A549 (cell line): ENCODE measurements around the gene FER. TPM values are rescaled to one million over a fixed set of nuclear protein-coding genes. Genes with fewer than 3 reads are reported as not detected.
A peak's percentile ranks its signal among the peaks of the same experiment; 100 is the strongest.

Experiments used
- ATAC-seq, 2 experiments: fragments of 200-7000 bp in 1 of 2; fragments of >200 bp in 1 of 2; cut with Nextera tagmentation in 1 of 2; cut with Tn5 transposase in 1 of 2; 3 replicates each; pipeline versions ENCODE4 v1.8.0 to v1.9.1; 2018 to 2020; ENCODE audit warnings: mild to moderate bottlenecking in 1 of 2, moderate library complexity in 1 of 2
- CTCF ChIA-PET: fragments of 300-600 bp; sonication (Branson Sonifier 250); formaldehyde crosslinking; extraction: SDS; loops from one replicate; lab custom pipeline; 2021; ENCODE audit warnings: antibody characterized with exemption, inconsistent platforms; lab: Yijun Ruan, JAX
- POLR2A ChIA-PET: fragments of 350-600 bp; formaldehyde crosslinking; extraction: SDS; loops from one replicate; lab custom pipeline; 2021; ENCODE audit warnings: antibody characterized with exemption, inconsistent platforms; lab: Yijun Ruan, JAX
- DNase-seq, 2 experiments: peaks; one replicate each; pipeline versions ENCODE4 v3.0.0 to v3.0.0-alpha.2; 2011 to 2016; ENCODE audit warnings: low read depth in 1 of 2, low spot score in 1 of 2
- FAIRE-seq: peaks from 2 replicates; lab custom pipeline; 2011; peaks lifted over from hg19 to GRCh38; lab: Jason Lieb, UNC
- H3K27ac ChIP-seq, 2 experiments: fragments of >200 bp; sonication (Bioruptor Twin); formaldehyde crosslinking; 3 replicates each; pipeline ENCODE4 v1.5.1; 2016 to 2017
- H3K4me1 ChIP-seq: fragments of >200 bp; sonication (Bioruptor Twin); formaldehyde crosslinking; 3 replicates; pipeline ENCODE4 v1.6.1; 2016
- H3K4me2 ChIP-seq: fragments of >200 bp; sonication (Bioruptor Twin); formaldehyde crosslinking; 3 replicates; pipeline ENCODE4 v1.6.1; 2016
- H3K4me3 ChIP-seq: fragments of >200 bp; sonication (Bioruptor Twin); formaldehyde crosslinking; 3 replicates; pipeline ENCODE4 v1.5.1; 2016
- H3K9me3 ChIP-seq: fragments of >200 bp; sonication (Bioruptor Twin); formaldehyde crosslinking; 3 replicates; pipeline ENCODE4 v1.6.1; 2016
- CBX8 ChIP-seq: fragments of 200-600 bp; sonication (generic); IDR thresholded peaks from 2 replicates; pipeline ENCODE4 v1.6.1; 2016
- CEBPB ChIP-seq, 2 experiments: fragments of >200 bp in 1 of 2; sonication (Bioruptor Twin) in 1 of 2; formaldehyde crosslinking in 1 of 2; IDR thresholded peaks; 2 replicates each; pipeline ENCODE4 v1.6.1; 2012 to 2016
- EHF ChIP-seq: fragments of 250-450 bp; sonication (Bioruptor Pico); IDR thresholded peaks from 2 replicates; pipeline ENCODE4 v1.5.0; 2020; ENCODE audit warnings: mild to moderate bottlenecking
- ESRRA ChIP-seq: fragments of 150-350 bp; IDR thresholded peaks from 2 replicates; pipeline ENCODE4 v1.6.1; 2014; ENCODE audit warnings: mild to moderate bottlenecking, low read length, borderline replicate concordance
- FOSL2 ChIP-seq, 2 experiments: fragments of 450-650 bp in 1 of 2; fragments of >200 bp in 1 of 2; sonication (Bioruptor Twin) in 1 of 2; formaldehyde crosslinking; IDR thresholded peaks; 2 replicates each; pipeline versions ENCODE4 v1.5.0 to v1.6.1; 2016 to 2020; ENCODE audit warnings: mild to moderate bottlenecking in 1 of 2, moderate library complexity in 1 of 2
- HEYL ChIP-seq: fragments of 250-450 bp; sonication (Bioruptor Pico); IDR thresholded peaks from 2 replicates; pipeline ENCODE4 v1.8.0; 2021; ENCODE audit warnings: mild to moderate bottlenecking, moderate library complexity
- HOXB5 ChIP-seq: fragments of 250-450 bp; sonication (Bioruptor Pico); IDR thresholded peaks from 2 replicates; pipeline ENCODE4 v1.5.0; 2020; ENCODE audit warnings: mild to moderate bottlenecking, moderate library complexity
- JUN ChIP-seq, 2 experiments: fragments of >200 bp; sonication (Bioruptor Twin); formaldehyde crosslinking; IDR thresholded peaks; 2 replicates in 1 of 2; 3 replicates in 1 of 2; pipeline ENCODE4 v1.6.1; 2016 to 2017
- NFE2L2 ChIP-seq: fragments of 150-350 bp; conservative IDR thresholded peaks from 2 replicates; pipeline ENCODE4 v1.6.1; 2014; ENCODE audit warnings: low read length
- NPAS2 ChIP-seq: fragments of 250-450 bp; sonication (Bioruptor Pico); IDR thresholded peaks from 2 replicates; pipeline ENCODE4 v1.8.0; 2022; ENCODE audit warnings: mild to moderate bottlenecking, moderate library complexity, borderline replicate concordance
- RNF2 ChIP-seq: fragments of 200-600 bp; sonication (generic); IDR thresholded peaks from 2 replicates; pipeline ENCODE4 v1.6.1; 2016; ENCODE audit warnings: low read depth, mild to moderate bottlenecking, antibody characterized with exemption, moderate library complexity, borderline replicate concordance
- TFCP2L1 ChIP-seq: fragments of 250-450 bp; sonication (Bioruptor Pico); IDR thresholded peaks from 2 replicates; pipeline ENCODE4 v1.5.0; 2021; ENCODE audit warnings: mild to moderate bottlenecking
- ZFP36 ChIP-seq: fragments of 450-650 bp; IDR thresholded peaks from 2 replicates; pipeline ENCODE4 v1.6.1; 2014; ENCODE audit warnings: borderline replicate concordance; ENCODE audit not compliant: partially characterized antibody
- ZNF302 ChIP-seq: fragments of 250-450 bp; sonication (Bioruptor Pico); IDR thresholded peaks from 2 replicates; pipeline ENCODE4 v1.9.0; 2021; ENCODE audit warnings: inconsistent platforms, mild to moderate bottlenecking, moderate library complexity
- ZSCAN20 ChIP-seq: fragments of 250-450 bp; sonication (Bioruptor Pico); IDR thresholded peaks from 2 replicates; pipeline ENCODE4 v1.8.0; 2022; ENCODE audit warnings: mild to moderate bottlenecking, moderate library complexity
- WGBS: methylation state at CpG from one replicate; pipeline ENCODE4 v1.1.6; 2017; ENCODE audit errors: missing lambda C conversion rate; 5-methylcytosine and 5-hydroxymethylcytosine counted together
- polyA plus RNA-seq, 4 experiments: library from polyadenylated mRNA; depleted of rRNA in 3 of 4; stranded (reverse); fragments of >200 nt; fragmentation: RNase III in 1 of 4; extraction: RNeasy Plus Mini Kit Qiagen cat#74134 plus additional on column Dnase treatment in 1 of 4; gene quantifications; 2 replicates in 3 of 4; 3 replicates in 1 of 4; pipeline ENCODE4 v1.2.3, GENCODE V29; 2011 to 2017
- TF ChIP-seq, protein P1 (sequence below): fragments of 450-650 bp; IDR thresholded peaks from 2 replicates; pipeline ENCODE4 v1.6.1; 2014; ENCODE audit warnings: antibody characterized with exemption
- TF ChIP-seq, protein P2 (sequence below): fragments of >200 bp; sonication (Bioruptor Twin); formaldehyde crosslinking; IDR thresholded peaks from 3 replicates; pipeline ENCODE4 v1.6.1; 2016
- TF ChIP-seq, protein P3 (sequence below): fragments of >200 bp; sonication (Bioruptor Twin); formaldehyde crosslinking; IDR thresholded peaks from 3 replicates; pipeline ENCODE4 v1.5.1; 2016
- TF ChIP-seq, protein P4 (sequence below): fragments of 150-350 bp; IDR thresholded peaks from 2 replicates; pipeline ENCODE4 v1.6.1; 2014; ENCODE audit warnings: low read depth, mild to moderate bottlenecking, low read length
- TF ChIP-seq, protein P5 (sequence below): fragments of 250-450 bp; sonication (Bioruptor Pico); IDR thresholded peaks from 2 replicates; pipeline ENCODE4 v1.5.0; 2021; ENCODE audit warnings: mild to moderate bottlenecking, moderate library complexity, borderline replicate concordance

The FER gene
- polyA plus RNA-seq, 2 of the 4 experiments (the other 2 are of a cell fraction): 3.6 to 12.3 TPM

DNA sequence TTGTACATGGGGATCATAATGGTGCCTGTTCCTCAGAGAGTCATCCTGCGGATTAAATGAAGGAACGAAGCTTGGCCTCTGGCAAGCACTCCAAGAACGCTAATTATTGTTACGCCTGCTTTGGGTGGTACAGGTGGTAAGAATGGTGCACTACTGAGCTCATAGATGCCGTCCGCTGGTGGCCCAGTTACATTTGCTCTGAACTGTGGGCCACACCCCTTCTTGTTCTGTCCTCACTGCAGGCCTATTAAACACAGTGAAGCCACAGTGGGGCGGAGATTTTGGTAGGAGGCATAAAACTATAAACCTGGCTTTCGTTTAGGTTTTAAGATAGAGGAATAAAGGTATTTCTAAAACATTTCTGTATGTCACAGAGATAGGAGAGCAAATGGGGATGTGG, 40.6 kb upstream of the FER start:
- no peaks in the 10 kb centered on the region for H3K4me1 ChIP-seq
- FAIRE-seq: no peak
- no peak for ATAC-seq
- no peak overlapping the region for H3K4me2 ChIP-seq
- no peak for DNase-seq
- POLR2A ChIA-PET: no interaction called here
- H3K27ac ChIP-seq: no peak overlapping the region
- H3K9me3 ChIP-seq: no peaks in the 10 kb centered on the region
- WGBS: 68% methylated on average over 8 of the region's 8 CpGs
- TF ChIP-seq, protein P1, sequence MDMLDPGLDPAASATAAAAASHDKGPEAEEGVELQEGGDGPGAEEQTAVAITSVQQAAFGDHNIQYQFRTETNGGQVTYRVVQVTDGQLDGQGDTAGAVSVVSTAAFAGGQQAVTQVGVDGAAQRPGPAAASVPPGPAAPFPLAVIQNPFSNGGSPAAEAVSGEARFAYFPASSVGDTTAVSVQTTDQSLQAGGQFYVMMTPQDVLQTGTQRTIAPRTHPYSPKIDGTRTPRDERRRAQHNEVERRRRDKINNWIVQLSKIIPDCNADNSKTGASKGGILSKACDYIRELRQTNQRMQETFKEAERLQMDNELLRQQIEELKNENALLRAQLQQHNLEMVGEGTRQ: no peak
- TF ChIP-seq FOSL2 (IDR thresholded peaks at IDR 0.05) (no peak), FOSL2 (CRISPR knock-in tag; IDR thresholded peaks at IDR 0.05) (no peak)
- no peak overlapping the region for H3K4me3 ChIP-seq
- CTCF ChIA-PET: interaction anchor here (1.5 kb wide), 1 partner anchor 10 kb away, joined by 4 read pairs; no protein-coding TSS in a partner anchor

DNA sequence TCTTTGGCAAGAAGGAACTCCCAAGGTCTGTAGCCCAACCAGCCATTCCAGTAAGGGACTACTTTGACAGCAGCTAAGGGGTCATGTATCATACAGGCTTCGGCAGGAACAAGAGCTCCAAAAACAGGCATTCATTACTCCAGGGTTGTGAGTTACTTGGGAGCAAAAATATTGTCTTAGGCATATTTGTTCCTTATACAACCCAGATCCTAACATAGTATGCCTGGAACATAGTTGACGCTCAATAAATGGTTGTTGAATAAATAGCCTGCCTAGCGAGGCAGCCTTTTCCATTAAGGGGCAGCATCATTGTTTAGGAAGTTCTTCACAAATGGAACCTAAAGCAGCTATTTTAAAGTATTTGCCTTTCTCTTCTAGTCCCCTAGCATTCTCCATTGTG, 35.8 kb upstream of the FER start:
- WGBS: 49% methylated on average over 3 of the region's 3 CpGs
- CTCF ChIA-PET: interaction anchor here (1.0 to 1.6 kb wide), 2 partner anchors 10 to 743 kb away, joined by 3 to 4 read pairs; no protein-coding TSS in a partner anchor
- no peak overlapping the region for H3K4me3 ChIP-seq
- ATAC-seq: no peak
- POLR2A ChIA-PET: interaction anchor here (0.9 kb wide), 1 partner anchor 16 kb away, joined by 3 read pairs; no protein-coding TSS in a partner anchor
- no peak overlapping the region for H3K27ac ChIP-seq
- no peak for DNase-seq
- no peak overlapping the region for H3K4me2 ChIP-seq
- TF ChIP-seq ZSCAN20 (no peak), ZFP36 (peak; percentile 12), CBX8 (peak; percentile 89), RNF2 (peak; percentile 96)
- TF ChIP-seq, all 56 proteins: peak for 3
- H3K9me3 ChIP-seq: no peaks in the 10 kb centered on the region
- no peaks in the 10 kb centered on the region for H3K4me1 ChIP-seq
- no peak for FAIRE-seq

DNA sequence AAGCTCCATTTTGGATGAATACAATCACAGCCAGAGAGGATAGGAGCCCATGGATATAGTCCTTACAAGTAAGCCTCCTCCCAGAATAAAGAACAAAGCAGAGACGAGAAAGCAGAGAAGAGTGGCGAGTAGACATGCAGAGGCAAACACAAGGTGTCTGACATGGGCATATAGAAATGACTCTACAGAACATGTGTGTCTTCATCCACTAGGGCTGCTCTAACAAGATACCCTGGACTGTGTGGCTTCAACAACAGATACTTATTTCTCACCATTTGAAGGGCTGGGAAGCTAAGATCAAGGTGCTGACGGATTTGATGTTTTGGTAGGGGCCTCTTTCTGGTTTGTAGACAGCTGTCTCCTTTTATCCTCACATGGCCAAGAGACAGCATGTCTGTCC, 32.3 kb upstream of the FER start:
- ChIA-PET CTCF (interaction anchor here (1.6 kb wide), 1 partner anchor 12 kb away, joined by 4 read pairs; no protein-coding TSS in a partner anchor), POLR2A (no interaction called here)
- peak in 1 of 2 experiments; percentile 6 for DNase-seq
- no peak for FAIRE-seq
- Histone ChIP-seq H3K9me3 (no peaks in the 10 kb centered on the region), H3K27ac (no peak overlapping the region), H3K4me2 (no peak overlapping the region), H3K4me1 (no peaks in the 10 kb centered on the region), H3K4me3 (no peak overlapping the region)
- ATAC-seq: peak; percentile 71 to 82
- 71% methylated on average over 3 of the region's 3 CpGs for WGBS
- TF ChIP-seq ZNF302 (CRISPR knock-in tag) (no peak), HOXB5 (CRISPR knock-in tag) (no peak), CBX8 (no peak), NPAS2 (CRISPR knock-in tag) (no peak), ZSCAN20 (no peak), ESRRA (no peak), JUN (IDR thresholded peaks at IDR 0.05) (no peak), EHF (CRISPR knock-in tag) (no peak), NFE2L2 (no peak), CEBPB (IDR thresholded peaks at IDR 0.05) (no peak), HEYL (CRISPR knock-in tag) (no peak), TFCP2L1 (CRISPR knock-in tag) (no peak)
- TF ChIP-seq, protein P2, sequence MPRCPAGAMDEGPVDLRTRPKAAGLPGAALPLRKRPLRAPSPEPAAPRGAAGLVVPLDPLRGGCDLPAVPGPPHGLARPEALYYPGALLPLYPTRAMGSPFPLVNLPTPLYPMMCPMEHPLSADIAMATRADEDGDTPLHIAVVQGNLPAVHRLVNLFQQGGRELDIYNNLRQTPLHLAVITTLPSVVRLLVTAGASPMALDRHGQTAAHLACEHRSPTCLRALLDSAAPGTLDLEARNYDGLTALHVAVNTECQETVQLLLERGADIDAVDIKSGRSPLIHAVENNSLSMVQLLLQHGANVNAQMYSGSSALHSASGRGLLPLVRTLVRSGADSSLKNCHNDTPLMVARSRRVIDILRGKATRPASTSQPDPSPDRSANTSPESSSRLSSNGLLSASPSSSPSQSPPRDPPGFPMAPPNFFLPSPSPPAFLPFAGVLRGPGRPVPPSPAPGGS: no peak
- TF ChIP-seq, protein P3, sequence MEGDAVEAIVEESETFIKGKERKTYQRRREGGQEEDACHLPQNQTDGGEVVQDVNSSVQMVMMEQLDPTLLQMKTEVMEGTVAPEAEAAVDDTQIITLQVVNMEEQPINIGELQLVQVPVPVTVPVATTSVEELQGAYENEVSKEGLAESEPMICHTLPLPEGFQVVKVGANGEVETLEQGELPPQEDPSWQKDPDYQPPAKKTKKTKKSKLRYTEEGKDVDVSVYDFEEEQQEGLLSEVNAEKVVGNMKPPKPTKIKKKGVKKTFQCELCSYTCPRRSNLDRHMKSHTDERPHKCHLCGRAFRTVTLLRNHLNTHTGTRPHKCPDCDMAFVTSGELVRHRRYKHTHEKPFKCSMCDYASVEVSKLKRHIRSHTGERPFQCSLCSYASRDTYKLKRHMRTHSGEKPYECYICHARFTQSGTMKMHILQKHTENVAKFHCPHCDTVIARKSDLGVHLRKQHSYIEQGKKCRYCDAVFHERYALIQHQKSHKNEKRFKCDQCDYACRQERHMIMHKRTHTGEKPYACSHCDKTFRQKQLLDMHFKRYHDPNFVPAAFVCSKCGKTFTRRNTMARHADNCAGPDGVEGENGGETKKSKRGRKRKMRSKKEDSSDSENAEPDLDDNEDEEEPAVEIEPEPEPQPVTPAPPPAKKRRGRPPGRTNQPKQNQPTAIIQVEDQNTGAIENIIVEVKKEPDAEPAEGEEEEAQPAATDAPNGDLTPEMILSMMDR: no peak
- TF ChIP-seq, protein P4, sequence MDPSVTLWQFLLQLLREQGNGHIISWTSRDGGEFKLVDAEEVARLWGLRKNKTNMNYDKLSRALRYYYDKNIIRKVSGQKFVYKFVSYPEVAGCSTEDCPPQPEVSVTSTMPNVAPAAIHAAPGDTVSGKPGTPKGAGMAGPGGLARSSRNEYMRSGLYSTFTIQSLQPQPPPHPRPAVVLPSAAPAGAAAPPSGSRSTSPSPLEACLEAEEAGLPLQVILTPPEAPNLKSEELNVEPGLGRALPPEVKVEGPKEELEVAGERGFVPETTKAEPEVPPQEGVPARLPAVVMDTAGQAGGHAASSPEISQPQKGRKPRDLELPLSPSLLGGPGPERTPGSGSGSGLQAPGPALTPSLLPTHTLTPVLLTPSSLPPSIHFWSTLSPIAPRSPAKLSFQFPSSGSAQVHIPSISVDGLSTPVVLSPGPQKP: no peak
- TF ChIP-seq, protein P5, sequence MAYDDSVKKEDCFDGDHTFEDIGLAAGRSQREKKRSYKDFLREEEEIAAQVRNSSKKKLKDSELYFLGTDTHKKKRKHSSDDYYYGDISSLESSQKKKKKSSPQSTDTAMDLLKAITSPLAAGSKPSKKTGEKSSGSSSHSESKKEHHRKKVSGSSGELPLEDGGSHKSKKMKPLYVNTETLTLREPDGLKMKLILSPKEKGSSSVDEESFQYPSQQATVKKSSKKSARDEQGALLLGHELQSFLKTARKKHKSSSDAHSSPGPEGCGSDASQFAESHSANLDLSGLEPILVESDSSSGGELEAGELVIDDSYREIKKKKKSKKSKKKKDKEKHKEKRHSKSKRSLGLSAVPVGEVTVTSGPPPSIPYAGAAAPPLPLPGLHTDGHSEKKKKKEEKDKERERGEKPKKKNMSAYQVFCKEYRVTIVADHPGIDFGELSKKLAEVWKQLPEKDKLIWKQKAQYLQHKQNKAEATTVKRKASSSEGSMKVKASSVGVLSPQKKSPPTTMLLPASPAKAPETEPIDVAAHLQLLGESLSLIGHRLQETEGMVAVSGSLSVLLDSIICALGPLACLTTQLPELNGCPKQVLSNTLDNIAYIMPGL (CRISPR knock-in tag): no peak
